Measurements from ENCODE around the gene ZNF146.
"Not testable (repeated sequence)": the region's sequence is repeated elsewhere in the genome, so short reads cannot be mapped to it uniquely, and the experiment has no call there.

GRCh38 chr19:36269295-36269694, 54.4 kb downstream of the ZNF146 start:
- not testable (repeated sequence) for TF ChIP-seq EZH2 (IDR thresholded peaks at IDR 0.05; ENCODE audit: insufficient read depth, poor library complexity, severe bottlenecking); EZH2phosphoT487 (IDR thresholded peaks at IDR 0.05; ENCODE audit: insufficient read depth, low read depth)

Data from GM23248 (cell line).